NB4 (cell line): ENCODE results near the gene NDUFA6.

Experiments
- CTCF ChIP-seq: IDR thresholded peaks from one replicate; pipeline ENCODE4 v1.5.1; 2012; ENCODE audit warnings: low read depth, low read length
- MYC ChIP-seq: IDR thresholded peaks from 2 replicates; pipeline ENCODE4 v1.6.1; 2011; ENCODE audit warnings: low read depth, low read length
- POLR2A ChIP-seq: IDR thresholded peaks from 2 replicates; pipeline ENCODE4 v1.6.1; 2011; ENCODE audit warnings: mild to moderate bottlenecking; ENCODE audit not compliant: insufficient read length; ENCODE audit errors: extremely low read depth
- TF ChIP-seq, protein P1 (sequence below): IDR thresholded peaks from 2 replicates; pipeline ENCODE4 v1.6.1; 2011; ENCODE audit warnings: low read depth, low read length

- TF ChIP-seq MYC (no peak), CTCF (peak; percentile 13), POLR2A (no peak)
- TF ChIP-seq, protein P1, sequence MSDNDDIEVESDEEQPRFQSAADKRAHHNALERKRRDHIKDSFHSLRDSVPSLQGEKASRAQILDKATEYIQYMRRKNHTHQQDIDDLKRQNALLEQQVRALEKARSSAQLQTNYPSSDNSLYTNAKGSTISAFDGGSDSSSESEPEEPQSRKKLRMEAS = no peak
These were observed 17.8 kb downstream of the NDUFA6 start for GRCh38 chr22:42072606-42073330.
